Measurements from ENCODE around the gene HIF3A. TPM values are rescaled to one million over a fixed set of nuclear protein-coding genes. Genes with fewer than 3 reads are reported as not detected.

Gene HIF3A
- total and polyA plus RNA-seq, 2 of the 4 experiments (the other 2 are of a cell fraction): 0.02 TPM; not detected in 1

DNA sequence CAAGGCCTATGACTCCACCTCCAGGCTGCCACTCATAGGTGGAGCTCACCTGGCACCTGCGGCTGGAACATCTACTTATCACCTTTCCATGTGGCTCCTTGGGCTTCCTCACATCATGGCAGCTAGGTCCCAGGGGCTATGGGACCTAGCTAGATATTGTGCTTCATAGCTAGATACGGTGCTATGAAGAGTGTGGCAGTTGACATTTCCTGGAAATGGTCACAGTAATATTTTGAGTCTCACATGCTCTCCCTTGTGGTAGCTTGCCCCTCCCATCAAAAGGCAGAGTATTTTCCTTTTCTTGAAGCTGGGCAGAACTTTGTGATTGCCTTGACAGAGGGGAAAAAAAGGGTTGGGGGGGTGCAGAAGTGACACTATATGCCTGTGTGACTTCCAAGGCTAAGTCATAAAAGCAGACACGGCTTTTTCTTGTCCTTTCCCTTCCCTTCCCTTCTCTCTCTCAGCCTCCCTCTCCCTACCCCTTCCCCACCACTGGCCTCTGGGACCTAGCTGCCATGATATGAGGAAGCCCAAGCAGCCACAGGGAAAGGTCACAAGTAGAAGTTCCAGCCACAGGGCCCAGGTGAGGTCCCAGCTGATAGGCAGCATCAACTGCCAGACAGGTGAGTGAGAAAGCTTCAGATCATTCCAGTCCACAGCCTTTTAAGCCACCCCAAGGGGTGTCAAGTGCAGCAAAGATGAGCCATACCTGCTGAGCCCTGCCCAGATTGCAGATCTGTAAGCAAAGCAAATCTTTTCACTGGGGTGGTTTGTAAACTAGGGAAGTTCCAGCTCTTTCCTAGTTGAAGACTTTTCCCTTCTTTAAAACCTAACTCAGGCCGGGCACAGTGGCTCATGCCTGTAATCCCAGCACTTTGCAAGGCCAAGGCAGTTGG, 6.9 kb upstream of the HIF3A start:
- H4K5ac ChIP-seq (ENCODE audit: low read depth, low read length): no peak overlapping the region
- no peak for DNase-seq
- H3K79me1 ChIP-seq (ENCODE audit: low read depth in 1 of 2, low read length in 2 of 2): no peaks in the 10 kb centered on the region
- ChIA-PET POLR2A (ENCODE audit: unreplicated experiment) (no interaction called here), CTCF (interaction anchor here (1.0 kb wide), 1 partner anchor 271 kb away, joined by 4 read pairs; no protein-coding TSS in a partner anchor)
- no peaks in the 10 kb centered on the region; the same call in 1 of the 2 replicates for H4K20me1 ChIP-seq (ENCODE audit: insufficient read depth, low read length)
- H3K18ac ChIP-seq (ENCODE audit: low read depth, low read length): no peak overlapping the region
- H2AK5ac ChIP-seq (ENCODE audit: low read depth, low read length): no peak overlapping the region
- no peak overlapping the region for H2AFZ ChIP-seq (replicated peaks; ENCODE audit: low read length, poor library complexity)
- no peak overlapping the region for H2BK15ac ChIP-seq (ENCODE audit: low read depth, low read length)
- no peak overlapping the region for H3K14ac ChIP-seq (replicated peaks; ENCODE audit: low read depth, low read length)
- intact Hi-C loops (cut with micrococcal nuclease) (no loop called here), in situ Hi-C loops (cut with MboI; ENCODE audit: low sequenced_read_pairs) (loop anchor here (10.0 kb wide), 2 partner anchors 95 to 195 kb away; no protein-coding TSS in a partner anchor), dilution Hi-C loops (cut with HindIII; ENCODE audit: low sequenced_read_pairs, unreplicated experiment) (no loop called here)
- H3K36me3 ChIP-seq (ENCODE audit: control insufficient read depth, insufficient read depth, low read length): no peaks in the 10 kb centered on the region
- H3K56ac ChIP-seq (ENCODE audit: extremely low read depth, insufficient read depth, low read length): no peak overlapping the region
- ATAC-seq (ENCODE audit: low read depth): no peak
- H2AK9ac ChIP-seq (replicated peaks; ENCODE audit: low read depth, low read length, poor library complexity): no peak overlapping the region
- H2BK20ac ChIP-seq (ENCODE audit: low read depth, low read length): no peak overlapping the region
- peaks cover 4% of the 10 kb centered on the region; the same call in 1 of the 2 replicates for H3K9me1 ChIP-seq (ENCODE audit: insufficient read depth, low read length)
- no peak overlapping the region for H3K4me2 ChIP-seq (ENCODE audit: low read depth, low read length)
- no peak overlapping the region for H4K8ac ChIP-seq (ENCODE audit: low read depth in 2 of 2, low read length in 2 of 2)
- H4K91ac ChIP-seq (ENCODE audit: insufficient read depth, low read depth, low read length): no peak overlapping the region
- H3K27me3 ChIP-seq (ENCODE audit: control insufficient read depth, insufficient read depth, low read length): peaks cover 5% of the 10 kb centered on the region
- H3K23ac ChIP-seq (ENCODE audit: low read depth, low read length): no peak overlapping the region
- no peak overlapping the region for H3K9ac ChIP-seq (ENCODE audit: low read depth, low read length)
- H3K9me3 ChIP-seq (ENCODE audit: control insufficient read depth, insufficient read depth, low read length): peaks cover 3% of the 10 kb centered on the region
- no TSS peak for BruUV-seq (replicated peaks)
- no peak overlapping the region for H3K27ac ChIP-seq (ENCODE audit: insufficient read depth, low read length)
- no peak overlapping the region for H3K4me3 ChIP-seq (ENCODE audit: insufficient read depth, low read depth, low read length)
- H3K4me1 ChIP-seq (ENCODE audit: control insufficient read depth, insufficient read depth, low read length): no peaks in the 10 kb centered on the region; the same call in 1 of the 2 replicates
- no CpG with 5 or more reads among the region's 4 CpGs for WGBS, 2 experiments (ENCODE audit: extremely low coverage in 2 of 2, insufficient read length in 1 of 2)
- no peak overlapping the region for H2BK120ac ChIP-seq (ENCODE audit: low read depth, low read length)
- H3K4ac ChIP-seq (ENCODE audit: low read depth, low read length): no peak overlapping the region
- no peak overlapping the region for H2BK5ac ChIP-seq (ENCODE audit: low read depth, low read length, poor library complexity, severe bottlenecking)
- TF ChIP-seq RAD21 (IDR thresholded peaks at IDR 0.05; ENCODE audit: low read length) (no peak), MAFK (IDR thresholded peaks at IDR 0.05; ENCODE audit: low read depth, low read length) (no peak), BHLHE40 (IDR thresholded peaks at IDR 0.05; ENCODE audit: low read depth, low read length) (no peak), RCOR1 (IDR thresholded peaks at IDR 0.05; ENCODE audit: insufficient replicate concordance, low read length) (no peak), NFE2L2 (IDR thresholded peaks at IDR 0.05; ENCODE audit: low read depth, low read length) (no peak), FOS (IDR thresholded peaks at IDR 0.05; ENCODE audit: low read depth, low read length) (no peak), CEBPB (IDR thresholded peaks at IDR 0.05; ENCODE audit: low read depth, low read length) (no peak), SMC3 (IDR thresholded peaks at IDR 0.05; ENCODE audit: low read depth, low read length) (no peak), MXI1 (IDR thresholded peaks at IDR 0.05; ENCODE audit: borderline replicate concordance, low read depth, low read length) (no peak), POLR2A (IDR thresholded peaks at IDR 0.05; ENCODE audit: low read depth, low read length) (no peak), RFX5 (IDR thresholded peaks at IDR 0.05; ENCODE audit: low read depth, low read length) (no peak), CHD1 (IDR thresholded peaks at IDR 0.05; ENCODE audit: low read depth, low read length) (no peak)
- TF ChIP-seq, protein P1, sequence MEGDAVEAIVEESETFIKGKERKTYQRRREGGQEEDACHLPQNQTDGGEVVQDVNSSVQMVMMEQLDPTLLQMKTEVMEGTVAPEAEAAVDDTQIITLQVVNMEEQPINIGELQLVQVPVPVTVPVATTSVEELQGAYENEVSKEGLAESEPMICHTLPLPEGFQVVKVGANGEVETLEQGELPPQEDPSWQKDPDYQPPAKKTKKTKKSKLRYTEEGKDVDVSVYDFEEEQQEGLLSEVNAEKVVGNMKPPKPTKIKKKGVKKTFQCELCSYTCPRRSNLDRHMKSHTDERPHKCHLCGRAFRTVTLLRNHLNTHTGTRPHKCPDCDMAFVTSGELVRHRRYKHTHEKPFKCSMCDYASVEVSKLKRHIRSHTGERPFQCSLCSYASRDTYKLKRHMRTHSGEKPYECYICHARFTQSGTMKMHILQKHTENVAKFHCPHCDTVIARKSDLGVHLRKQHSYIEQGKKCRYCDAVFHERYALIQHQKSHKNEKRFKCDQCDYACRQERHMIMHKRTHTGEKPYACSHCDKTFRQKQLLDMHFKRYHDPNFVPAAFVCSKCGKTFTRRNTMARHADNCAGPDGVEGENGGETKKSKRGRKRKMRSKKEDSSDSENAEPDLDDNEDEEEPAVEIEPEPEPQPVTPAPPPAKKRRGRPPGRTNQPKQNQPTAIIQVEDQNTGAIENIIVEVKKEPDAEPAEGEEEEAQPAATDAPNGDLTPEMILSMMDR (conservative IDR thresholded peaks at IDR 0.05; ENCODE audit: low read depth, low read length): no peak
- TF ChIP-seq, protein P2, sequence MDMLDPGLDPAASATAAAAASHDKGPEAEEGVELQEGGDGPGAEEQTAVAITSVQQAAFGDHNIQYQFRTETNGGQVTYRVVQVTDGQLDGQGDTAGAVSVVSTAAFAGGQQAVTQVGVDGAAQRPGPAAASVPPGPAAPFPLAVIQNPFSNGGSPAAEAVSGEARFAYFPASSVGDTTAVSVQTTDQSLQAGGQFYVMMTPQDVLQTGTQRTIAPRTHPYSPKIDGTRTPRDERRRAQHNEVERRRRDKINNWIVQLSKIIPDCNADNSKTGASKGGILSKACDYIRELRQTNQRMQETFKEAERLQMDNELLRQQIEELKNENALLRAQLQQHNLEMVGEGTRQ (IDR thresholded peaks at IDR 0.05; ENCODE audit: low read depth, low read length): no peak
- TF ChIP-seq, protein P3, sequence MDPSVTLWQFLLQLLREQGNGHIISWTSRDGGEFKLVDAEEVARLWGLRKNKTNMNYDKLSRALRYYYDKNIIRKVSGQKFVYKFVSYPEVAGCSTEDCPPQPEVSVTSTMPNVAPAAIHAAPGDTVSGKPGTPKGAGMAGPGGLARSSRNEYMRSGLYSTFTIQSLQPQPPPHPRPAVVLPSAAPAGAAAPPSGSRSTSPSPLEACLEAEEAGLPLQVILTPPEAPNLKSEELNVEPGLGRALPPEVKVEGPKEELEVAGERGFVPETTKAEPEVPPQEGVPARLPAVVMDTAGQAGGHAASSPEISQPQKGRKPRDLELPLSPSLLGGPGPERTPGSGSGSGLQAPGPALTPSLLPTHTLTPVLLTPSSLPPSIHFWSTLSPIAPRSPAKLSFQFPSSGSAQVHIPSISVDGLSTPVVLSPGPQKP (IDR thresholded peaks at IDR 0.05; ENCODE audit: borderline replicate concordance, low read depth, low read length): no peak
